A549 (cell line): ENCODE measurements around the gene HS3ST3A1. TPM values are rescaled to one million over a fixed set of nuclear protein-coding genes. Genes with fewer than 3 reads are reported as not detected.

Experiments
- ATAC-seq, 2 experiments: fragments of 200-7000 bp in 1 of 2; fragments of >200 bp in 1 of 2; cut with Nextera tagmentation in 1 of 2; cut with Tn5 transposase in 1 of 2; 3 replicates each; pipeline versions ENCODE4 v1.8.0 to v1.9.1; 2018 to 2020; ENCODE audit warnings: mild to moderate bottlenecking in 1 of 2, moderate library complexity in 1 of 2
- CTCF ChIA-PET: fragments of 300-600 bp; sonication (Branson Sonifier 250); formaldehyde crosslinking; extraction: SDS; loops from one replicate; lab custom pipeline; 2021; ENCODE audit warnings: antibody characterized with exemption, inconsistent platforms; lab: Yijun Ruan, JAX
- POLR2A ChIA-PET: fragments of 350-600 bp; formaldehyde crosslinking; extraction: SDS; loops from one replicate; lab custom pipeline; 2021; ENCODE audit warnings: antibody characterized with exemption, inconsistent platforms; lab: Yijun Ruan, JAX
- DNase-seq, 2 experiments: peaks; one replicate each; pipeline versions ENCODE4 v3.0.0 to v3.0.0-alpha.2; 2011 to 2016; ENCODE audit warnings: low read depth in 1 of 2, low spot score in 1 of 2
- FAIRE-seq: peaks from 2 replicates; lab custom pipeline; 2011; peaks lifted over from hg19 to GRCh38; lab: Jason Lieb, UNC
- H3K27ac ChIP-seq, 2 experiments: fragments of >200 bp; sonication (Bioruptor Twin); formaldehyde crosslinking; 3 replicates each; pipeline ENCODE4 v1.5.1; 2016 to 2017
- H3K4me1 ChIP-seq: fragments of >200 bp; sonication (Bioruptor Twin); formaldehyde crosslinking; 3 replicates; pipeline ENCODE4 v1.6.1; 2016
- H3K4me2 ChIP-seq: fragments of >200 bp; sonication (Bioruptor Twin); formaldehyde crosslinking; 3 replicates; pipeline ENCODE4 v1.6.1; 2016
- H3K4me3 ChIP-seq: fragments of >200 bp; sonication (Bioruptor Twin); formaldehyde crosslinking; 3 replicates; pipeline ENCODE4 v1.5.1; 2016
- H3K9me3 ChIP-seq: fragments of >200 bp; sonication (Bioruptor Twin); formaldehyde crosslinking; 3 replicates; pipeline ENCODE4 v1.6.1; 2016
- ATOH8 ChIP-seq: fragments of 250-450 bp; sonication (Bioruptor Pico); IDR thresholded peaks from 2 replicates; pipeline ENCODE4 v1.5.0; 2020; ENCODE audit warnings: low read depth, mild to moderate bottlenecking, moderate library complexity
- BCL3 ChIP-seq: fragments of >200 bp; sonication (Bioruptor Twin); formaldehyde crosslinking; IDR thresholded peaks from 3 replicates; pipeline ENCODE4 v1.6.1; 2016
- BHLHE40 ChIP-seq: IDR thresholded peaks from 2 replicates; pipeline ENCODE4 v1.6.1; 2012; ENCODE audit warnings: low read depth, low read length, inconsistent platforms
- CBX2 ChIP-seq: fragments of 200-600 bp; sonication (generic); IDR thresholded peaks from 2 replicates; pipeline ENCODE4 v1.6.1; 2016; ENCODE audit warnings: low read depth, mild to moderate bottlenecking, borderline replicate concordance
- CBX8 ChIP-seq: fragments of 200-600 bp; sonication (generic); IDR thresholded peaks from 2 replicates; pipeline ENCODE4 v1.6.1; 2016
- CEBPB ChIP-seq, 2 experiments: fragments of >200 bp in 1 of 2; sonication (Bioruptor Twin) in 1 of 2; formaldehyde crosslinking in 1 of 2; IDR thresholded peaks; 2 replicates each; pipeline ENCODE4 v1.6.1; 2012 to 2016
- EHF ChIP-seq: fragments of 250-450 bp; sonication (Bioruptor Pico); IDR thresholded peaks from 2 replicates; pipeline ENCODE4 v1.5.0; 2020; ENCODE audit warnings: mild to moderate bottlenecking
- FOSL2 ChIP-seq, 2 experiments: fragments of 450-650 bp in 1 of 2; fragments of >200 bp in 1 of 2; sonication (Bioruptor Twin) in 1 of 2; formaldehyde crosslinking; IDR thresholded peaks; 2 replicates each; pipeline versions ENCODE4 v1.5.0 to v1.6.1; 2016 to 2020; ENCODE audit warnings: mild to moderate bottlenecking in 1 of 2, moderate library complexity in 1 of 2
- HDAC2 ChIP-seq: fragments of 200-600 bp; sonication (generic); IDR thresholded peaks from 2 replicates; pipeline ENCODE4 v1.6.1; 2016
- HEYL ChIP-seq: fragments of 250-450 bp; sonication (Bioruptor Pico); IDR thresholded peaks from 2 replicates; pipeline ENCODE4 v1.8.0; 2021; ENCODE audit warnings: mild to moderate bottlenecking, moderate library complexity
- HOXA7 ChIP-seq: fragments of 250-450 bp; sonication (Bioruptor Pico); IDR thresholded peaks from 2 replicates; pipeline ENCODE4 v1.5.0; 2020; ENCODE audit warnings: mild to moderate bottlenecking, moderate library complexity
- JUNB ChIP-seq: fragments of >200 bp; sonication (Bioruptor Twin); formaldehyde crosslinking; IDR thresholded peaks from 2 replicates; pipeline ENCODE4 v1.6.1; 2016
- NPAS2 ChIP-seq: fragments of 250-450 bp; sonication (Bioruptor Pico); IDR thresholded peaks from 2 replicates; pipeline ENCODE4 v1.8.0; 2022; ENCODE audit warnings: mild to moderate bottlenecking, moderate library complexity, borderline replicate concordance
- RARB ChIP-seq: fragments of 250-450 bp; sonication (Bioruptor Pico); IDR thresholded peaks from 2 replicates; pipeline ENCODE4 v1.8.0; 2021; ENCODE audit warnings: mild to moderate bottlenecking, moderate library complexity
- RNF2 ChIP-seq: fragments of 200-600 bp; sonication (generic); IDR thresholded peaks from 2 replicates; pipeline ENCODE4 v1.6.1; 2016; ENCODE audit warnings: low read depth, mild to moderate bottlenecking, antibody characterized with exemption, moderate library complexity, borderline replicate concordance
- TFCP2L1 ChIP-seq: fragments of 250-450 bp; sonication (Bioruptor Pico); IDR thresholded peaks from 2 replicates; pipeline ENCODE4 v1.5.0; 2021; ENCODE audit warnings: mild to moderate bottlenecking
- TP53 ChIP-seq: fragments of 250-450 bp; sonication (Bioruptor Pico); IDR thresholded peaks from 2 replicates; pipeline ENCODE4 v1.5.0; 2021; ENCODE audit warnings: mild to moderate bottlenecking, moderate library complexity
- ZFP36 ChIP-seq: fragments of 450-650 bp; IDR thresholded peaks from 2 replicates; pipeline ENCODE4 v1.6.1; 2014; ENCODE audit warnings: borderline replicate concordance; ENCODE audit not compliant: partially characterized antibody
- ZSCAN20 ChIP-seq: fragments of 250-450 bp; sonication (Bioruptor Pico); IDR thresholded peaks from 2 replicates; pipeline ENCODE4 v1.8.0; 2022; ENCODE audit warnings: mild to moderate bottlenecking, moderate library complexity
- WGBS: methylation state at CpG from one replicate; pipeline ENCODE4 v1.1.6; 2017; ENCODE audit errors: missing lambda C conversion rate; 5-methylcytosine and 5-hydroxymethylcytosine counted together
- polyA plus RNA-seq, 4 experiments: library from polyadenylated mRNA; depleted of rRNA in 3 of 4; stranded (reverse); fragments of >200 nt; fragmentation: RNase III in 1 of 4; extraction: RNeasy Plus Mini Kit Qiagen cat#74134 plus additional on column Dnase treatment in 1 of 4; gene quantifications; 2 replicates in 3 of 4; 3 replicates in 1 of 4; pipeline ENCODE4 v1.2.3, GENCODE V29; 2011 to 2017

Gene HS3ST3A1
- polyA plus RNA-seq, 2 of the 4 experiments (the other 2 are of a cell fraction), result not detected

- TF ChIP-seq RNF2, result no peak
- TF ChIP-seq ZSCAN20 (CRISPR knock-in tag), result no peak
- TF ChIP-seq HDAC2, result no peak
- no peak for TF ChIP-seq RARB
Measured at GRCh38 chr17:13638855-13639458, 37.2 kb upstream of the HS3ST3A1 start (continued).

GRCh38 chr17:13636951-13637350 lies 35.2 kb upstream of the HS3ST3A1 start:
- no peak for FAIRE-seq

GRCh38 chr17:13635951-13636350 lies 34.2 kb upstream of the HS3ST3A1 start:
- H3K27ac ChIP-seq, result no peak overlapping the region
- H3K9me3 ChIP-seq, result no peaks in the 10 kb centered on the region
- ChIA-PET CTCF (interaction anchor here (0.6 kb wide), 1 partner anchor 126 kb away, joined by 3 read pairs; no protein-coding TSS in a partner anchor), POLR2A (no interaction called here)
- no peak for ATAC-seq
- H3K4me1 ChIP-seq, result no peaks in the 10 kb centered on the region
- WGBS, result 10% methylated on average over 5 of the region's 5 CpGs
- H3K4me3 ChIP-seq, result no peak overlapping the region
- no peak overlapping the region for H3K4me2 ChIP-seq
- FAIRE-seq, result no peak
- TF ChIP-seq ZSCAN20 (CRISPR knock-in tag), result no peak
- no peak for DNase-seq

More at GRCh38 chr17:13636951-13637350, 35.2 kb upstream of the HS3ST3A1 start:
- no peak overlapping the region for H3K4me2 ChIP-seq
- ChIA-PET POLR2A (no interaction called here), CTCF (no interaction called here)
- WGBS, result 45% methylated on average over 8 of the region's 8 CpGs
- no peaks in the 10 kb centered on the region for H3K9me3 ChIP-seq
- no peak for TF ChIP-seq CBX2
- no peak for TF ChIP-seq FOSL2 (IDR thresholded peaks at IDR 0.05)
- no peak for TF ChIP-seq FOSL2 (CRISPR knock-in tag; IDR thresholded peaks at IDR 0.05)
- no peak for TF ChIP-seq HEYL
- no peak for TF ChIP-seq BHLHE40
- TF ChIP-seq CBX8, result no peak
- no peak for TF ChIP-seq CEBPB (IDR thresholded peaks at IDR 0.05)
- H3K4me1 ChIP-seq, result no peaks in the 10 kb centered on the region
- no peak overlapping the region for H3K4me3 ChIP-seq
- no peak for ATAC-seq
- no peak overlapping the region for H3K27ac ChIP-seq
- DNase-seq, result no peak

- H3K27ac ChIP-seq, result no peak overlapping the region
- FAIRE-seq, result no peak
- no peak overlapping the region for H3K4me2 ChIP-seq
- TF ChIP-seq CEBPB (IDR thresholded peaks at IDR 0.05), result no peak
- TF ChIP-seq BCL3, result no peak
- TF ChIP-seq RARB, result no peak
- no peak for TF ChIP-seq ZFP36
- TF ChIP-seq HDAC2, result no peak
- TF ChIP-seq NPAS2 (CRISPR knock-in tag), result no peak
- no peak for TF ChIP-seq TP53 (CRISPR knock-in tag)
- TF ChIP-seq, all 56 proteins: peak for 0
- Histone ChIP-seq H3K4me3 (no peak overlapping the region), H3K9me3 (no peaks in the 10 kb centered on the region), H3K4me1 (no peaks in the 10 kb centered on the region)
- WGBS, result 67% methylated on average over 1 of the region's 1 CpG
- no peak for ATAC-seq
- no peak for DNase-seq
- ChIA-PET POLR2A (no interaction called here), CTCF (interaction anchor here (0.6 to 1.7 kb wide), 2 partner anchors 603 to 669 kb away, joined by 3 to 4 read pairs; no protein-coding TSS in a partner anchor)
Measured at GRCh38 chr17:13634021-13634420, 32.3 kb upstream of the HS3ST3A1 start.

- no peak for TF ChIP-seq TFCP2L1 (CRISPR knock-in tag)
- no peak for TF ChIP-seq HOXA7 (CRISPR knock-in tag)
- TF ChIP-seq ZSCAN20 (CRISPR knock-in tag), result no peak
- TF ChIP-seq CEBPB (IDR thresholded peaks at IDR 0.05), result 0 out of 4 replicates have a peak, but pooled peaks of 1 of the 2 experiments have one; percentile 17
- no peak for TF ChIP-seq JUNB
- no peak for TF ChIP-seq EHF
- TF ChIP-seq ATOH8, result no peak
- no peak for TF ChIP-seq NPAS2 (CRISPR knock-in tag)
- FAIRE-seq, result no peak
- POLR2A ChIA-PET, result no interaction called here
- WGBS, result 19% methylated on average over 2 of the region's 2 CpGs
- Histone ChIP-seq H3K4me1 (no peaks in the 10 kb centered on the region), H3K27ac (no peak overlapping the region), H3K9me3 (no peaks in the 10 kb centered on the region), H3K4me3 (no peak overlapping the region), H3K4me2 (no peak overlapping the region)
- CTCF ChIA-PET, result interaction anchor here (0.8 kb wide), 1 partner anchor 16 kb away, joined by 3 read pairs; no protein-coding TSS in a partner anchor
- ATAC-seq, result no peak
- DNase-seq, result no peak
Measured at GRCh38 chr17:13631529-13631928, 29.8 kb upstream of the HS3ST3A1 start.
